Calu3 (cell line): ENCODE data around the gene STOML3. TPM values are rescaled to one million over a fixed set of nuclear protein-coding genes. Genes with fewer than 3 reads are reported as not detected.

Experiments
- BruUV-seq: library from RNA; stranded (reverse); fragments of 400-500 nt; replicated peaks from 2 replicates; lab custom pipeline; 2021; lab: Mats Ljungman, UMichigan
- CTCF ChIA-PET: fragments of 300-600 bp; sonication (Branson Sonifier 250); formaldehyde crosslinking; loops from one replicate; lab custom pipeline; 2022; ENCODE audit warnings: antibody characterized with exemption; lab: Charles Lee
- DNase-seq: peaks from one replicate; pipeline ENCODE4 v3.0.0; 2022
- H3K27ac Mint-ChIP-seq: one replicate; pipeline ENCODE4 v1.8.0; 2022; ENCODE audit warnings: mixed read lengths; ENCODE audit not compliant: unreplicated experiment
- H3K27me3 Mint-ChIP-seq: one replicate; pipeline ENCODE4 v1.8.0; 2022; ENCODE audit warnings: mixed read lengths; ENCODE audit not compliant: unreplicated experiment
- H3K36me3 Mint-ChIP-seq: one replicate; pipeline ENCODE4 v1.8.0; 2022; ENCODE audit warnings: mild to moderate bottlenecking, moderate library complexity, mixed read lengths; ENCODE audit not compliant: insufficient read depth, unreplicated experiment
- H3K4me1 Mint-ChIP-seq: one replicate; pipeline ENCODE4 v1.8.0; 2022; ENCODE audit warnings: mild to moderate bottlenecking, low read depth, mixed read lengths; ENCODE audit not compliant: unreplicated experiment
- H3K4me3 Mint-ChIP-seq: one replicate; pipeline ENCODE4 v1.8.0; 2022; ENCODE audit warnings: mild to moderate bottlenecking, low read depth, moderate library complexity, mixed read lengths; ENCODE audit not compliant: unreplicated experiment
- H3K9me3 Mint-ChIP-seq: one replicate; pipeline ENCODE4 v1.8.0; 2022; ENCODE audit warnings: low read depth, mixed read lengths; ENCODE audit not compliant: unreplicated experiment
- intact Hi-C: fragments of 100-400 bp; cut with micrococcal nuclease; formaldehyde crosslinking; loops from one replicate; pipeline ENCODE4 v1.10.0; 2022; ENCODE audit not compliant: unreplicated experiment
- total RNA-seq: library from RNA; stranded (reverse); gene quantifications from 2 replicates; pipeline ENCODE4 v1.2.3, GENCODE V29; 2022
- TF ChIP-seq, protein P1 (sequence below): fragments of 200-600 bp; IDR thresholded peaks from one replicate; pipeline ENCODE4 v1.8.0; 2022; ENCODE audit warnings: antibody characterized with exemption; ENCODE audit not compliant: unreplicated experiment

Gene STOML3
- total RNA-seq, 1 experiment from 2014 or later, result not detected

DNA sequence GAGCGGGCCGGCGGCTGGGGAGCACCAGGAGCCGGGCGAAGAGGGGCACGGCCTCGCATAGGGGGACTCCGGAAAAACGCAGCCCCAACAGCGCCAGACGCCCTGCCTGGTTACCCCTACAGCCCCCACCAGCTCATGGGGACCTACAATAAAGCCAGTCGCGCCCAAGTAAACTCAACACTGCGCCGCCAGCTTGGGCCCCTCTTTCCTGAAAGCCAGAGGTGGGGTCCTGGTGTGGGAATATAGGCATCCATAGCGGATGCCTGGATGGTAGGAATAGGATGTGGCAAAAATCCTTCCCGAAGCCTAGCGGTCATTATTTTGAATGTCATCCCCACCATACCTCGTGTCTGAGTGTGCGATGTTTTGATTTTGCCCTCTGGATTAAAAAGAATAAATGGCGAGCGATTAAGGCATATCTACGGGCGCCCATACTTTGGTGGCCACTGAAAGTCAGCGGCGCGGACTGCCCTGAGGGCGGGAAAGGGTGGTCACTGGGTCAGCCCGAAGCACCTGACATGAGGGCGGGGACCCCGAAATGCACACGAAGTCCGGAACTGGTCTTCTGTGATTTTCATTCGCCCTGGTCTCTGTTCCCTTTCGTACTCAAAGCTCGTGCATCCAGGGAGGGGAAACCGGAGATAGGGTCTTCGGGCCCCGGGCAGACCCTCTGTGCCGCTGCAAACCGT, 47.4 kb upstream of the STOML3 start, which contains the start of the genes NHLRC3 and PROSER1:
Gene NHLRC3, plus strand, starts transcription at position 577 of the 689 bp plus-strand sequence. CDS start 184 bp downstream, outside the sequence.
Gene PROSER1, minus strand, starts transcription at position 210 of the 689 bp plus-strand sequence. CDS start 847 bp downstream, outside the sequence.
- H3K4me3 Mint-ChIP-seq, result peak within 1 kb of the TSS; percentile 96
- H3K27me3 Mint-ChIP-seq, result no peaks in the 10 kb centered on the region
- BruUV-seq, result no TSS peak
- TF ChIP-seq, protein P1, sequence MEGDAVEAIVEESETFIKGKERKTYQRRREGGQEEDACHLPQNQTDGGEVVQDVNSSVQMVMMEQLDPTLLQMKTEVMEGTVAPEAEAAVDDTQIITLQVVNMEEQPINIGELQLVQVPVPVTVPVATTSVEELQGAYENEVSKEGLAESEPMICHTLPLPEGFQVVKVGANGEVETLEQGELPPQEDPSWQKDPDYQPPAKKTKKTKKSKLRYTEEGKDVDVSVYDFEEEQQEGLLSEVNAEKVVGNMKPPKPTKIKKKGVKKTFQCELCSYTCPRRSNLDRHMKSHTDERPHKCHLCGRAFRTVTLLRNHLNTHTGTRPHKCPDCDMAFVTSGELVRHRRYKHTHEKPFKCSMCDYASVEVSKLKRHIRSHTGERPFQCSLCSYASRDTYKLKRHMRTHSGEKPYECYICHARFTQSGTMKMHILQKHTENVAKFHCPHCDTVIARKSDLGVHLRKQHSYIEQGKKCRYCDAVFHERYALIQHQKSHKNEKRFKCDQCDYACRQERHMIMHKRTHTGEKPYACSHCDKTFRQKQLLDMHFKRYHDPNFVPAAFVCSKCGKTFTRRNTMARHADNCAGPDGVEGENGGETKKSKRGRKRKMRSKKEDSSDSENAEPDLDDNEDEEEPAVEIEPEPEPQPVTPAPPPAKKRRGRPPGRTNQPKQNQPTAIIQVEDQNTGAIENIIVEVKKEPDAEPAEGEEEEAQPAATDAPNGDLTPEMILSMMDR, result no peak
- H3K36me3 Mint-ChIP-seq, result peaks cover 35% of the 10 kb centered on the region
- intact Hi-C loops, result no loop called here
- H3K9me3 Mint-ChIP-seq, result no peaks in the 10 kb centered on the region
- DNase-seq, result peak; percentile 85
- H3K4me1 Mint-ChIP-seq, result no peaks in the 10 kb centered on the region
- CTCF ChIA-PET, result no interaction called here
- peak within 1 kb of the TSS; percentile 83 for H3K27ac Mint-ChIP-seq

DNA sequence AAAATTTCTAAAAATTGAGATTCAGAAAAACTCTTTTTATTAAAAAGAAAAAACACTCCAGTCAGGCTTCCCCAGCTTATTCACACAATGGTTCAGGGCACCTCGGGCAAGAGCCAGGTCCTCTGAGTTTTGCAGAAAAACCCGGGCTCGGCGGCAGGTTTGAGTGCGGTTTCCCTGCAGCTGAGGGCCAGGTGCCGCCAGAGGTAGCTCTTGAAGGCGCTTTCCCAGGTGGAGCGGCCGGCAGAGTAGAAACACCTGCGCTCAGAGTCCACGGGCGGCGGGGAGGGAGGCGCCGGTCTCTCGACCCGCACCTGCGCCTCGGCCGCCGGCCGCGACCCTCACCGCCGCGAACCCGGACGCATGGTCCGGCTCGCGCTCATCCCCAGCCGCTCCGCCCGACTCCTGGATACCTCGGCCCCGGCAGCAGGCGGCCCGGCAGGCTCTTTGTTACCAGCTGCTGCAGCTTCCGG, 46.8 kb upstream of the STOML3 start:
- H3K27ac Mint-ChIP-seq, result no peak overlapping the region
- BruUV-seq, result no TSS peak
- H3K27me3 Mint-ChIP-seq, result no peaks in the 10 kb centered on the region
- intact Hi-C loops, result no loop called here
- CTCF ChIA-PET, result no interaction called here
- H3K9me3 Mint-ChIP-seq, result no peaks in the 10 kb centered on the region
- H3K4me3 Mint-ChIP-seq, result peak overlapping the region; percentile 96
- no peaks in the 10 kb centered on the region for H3K4me1 Mint-ChIP-seq
- peaks cover 35% of the 10 kb centered on the region for H3K36me3 Mint-ChIP-seq
- TF ChIP-seq, protein P1, result no peak
- DNase-seq, result no peak

DNA sequence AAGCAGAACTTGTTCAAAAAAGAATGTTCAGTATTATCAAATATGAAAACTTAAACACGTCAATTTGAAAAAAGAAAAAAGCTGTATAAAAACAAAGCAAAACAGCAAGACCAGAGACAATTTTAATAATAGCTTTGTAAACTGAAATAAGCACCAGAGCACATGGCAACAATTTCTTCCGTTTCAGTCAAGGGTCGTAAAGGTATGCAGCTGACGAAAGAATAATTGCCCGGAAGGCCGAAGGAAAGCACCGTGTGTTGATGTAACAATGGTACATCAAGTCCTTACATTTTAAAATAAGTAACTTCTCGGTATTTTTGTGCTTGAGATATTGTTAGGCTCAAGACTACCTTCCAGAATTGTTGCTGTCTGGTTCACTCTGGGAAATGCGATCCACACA, 45.6 kb upstream of the STOML3 start:
- CTCF ChIA-PET, result no interaction called here
- Mint-ChIP-seq H3K9me3 (no peaks in the 10 kb centered on the region), H3K27me3 (no peaks in the 10 kb centered on the region), H3K27ac (peak overlapping the region; percentile 81), H3K36me3 (peaks cover 35% of the 10 kb centered on the region), H3K4me3 (peak overlapping the region; percentile 96), H3K4me1 (no peaks in the 10 kb centered on the region)
- DNase-seq, result no peak
- no TSS peak for BruUV-seq
- TF ChIP-seq, protein P1, result no peak
- intact Hi-C loops, result no loop called here

DNA sequence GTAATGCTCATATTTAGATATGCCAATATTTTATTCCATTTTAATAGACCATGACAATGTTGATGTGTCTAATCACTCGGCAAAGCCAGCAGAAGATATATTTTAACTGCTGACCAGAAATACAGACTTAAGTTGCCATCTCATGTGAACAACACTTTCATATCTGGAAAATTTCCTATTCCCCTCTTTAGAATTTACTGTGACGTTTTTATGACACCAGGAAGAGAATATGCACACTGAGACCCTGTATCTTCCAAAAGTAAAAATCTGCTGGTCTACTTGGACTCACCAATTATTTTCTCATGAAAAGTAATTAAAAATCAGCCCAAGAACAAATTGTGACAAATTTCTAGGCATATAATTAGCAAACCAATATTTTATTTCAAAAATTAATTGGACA, 45.2 kb upstream of the STOML3 start:
- H3K4me1 Mint-ChIP-seq, result no peaks in the 10 kb centered on the region
- intact Hi-C loops, result no loop called here
- peak overlapping the region; percentile 96 for H3K4me3 Mint-ChIP-seq
- DNase-seq, result no peak
- no TSS peak for BruUV-seq
- TF ChIP-seq, protein P1, result no peak
- CTCF ChIA-PET, result no interaction called here
- H3K9me3 Mint-ChIP-seq, result no peaks in the 10 kb centered on the region
- H3K36me3 Mint-ChIP-seq, result peaks cover 35% of the 10 kb centered on the region
- peak overlapping the region; percentile 81 for H3K27ac Mint-ChIP-seq
- no peaks in the 10 kb centered on the region for H3K27me3 Mint-ChIP-seq
